Stimulated activated CD4-positive, alpha-beta T cell treated with anti-CD3 and anti-CD28 coated beads, Interleukin-12 subunit alpha, Interleukin-12 subunit beta, amount 100 ng/mL, for 24 hours (primary cell): Measurements from ENCODE around the gene PTPRN2.

ENCODE experiments used
- DNase-seq, 2 experiments: peaks; one replicate each; pipeline ENCODE4 v3.0.0-alpha.2; 2020; ENCODE audit warnings: low read depth in 2 of 2

The PTPRN2 gene

DNA sequence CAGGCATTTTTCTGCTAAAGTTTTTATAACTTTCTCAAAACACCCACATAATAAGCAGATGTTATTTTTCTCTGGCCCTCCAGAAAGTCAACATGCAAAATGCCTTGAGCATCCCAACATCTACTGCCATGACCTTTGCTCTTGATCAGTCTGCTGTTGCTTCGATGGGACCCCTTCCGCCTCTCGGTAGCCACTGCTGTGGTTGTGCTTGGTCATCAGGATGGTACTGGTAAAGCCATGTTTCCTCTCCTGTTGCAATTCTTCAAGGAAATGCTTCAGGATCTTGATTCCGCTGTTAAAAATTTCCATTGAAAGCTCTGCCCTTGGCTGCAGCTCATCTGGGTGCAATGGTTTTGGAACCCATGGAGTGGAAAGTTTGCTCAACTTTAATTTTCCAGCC lies 717.8 kb downstream of the PTPRN2 start:
- no peak for DNase-seq

DNA sequence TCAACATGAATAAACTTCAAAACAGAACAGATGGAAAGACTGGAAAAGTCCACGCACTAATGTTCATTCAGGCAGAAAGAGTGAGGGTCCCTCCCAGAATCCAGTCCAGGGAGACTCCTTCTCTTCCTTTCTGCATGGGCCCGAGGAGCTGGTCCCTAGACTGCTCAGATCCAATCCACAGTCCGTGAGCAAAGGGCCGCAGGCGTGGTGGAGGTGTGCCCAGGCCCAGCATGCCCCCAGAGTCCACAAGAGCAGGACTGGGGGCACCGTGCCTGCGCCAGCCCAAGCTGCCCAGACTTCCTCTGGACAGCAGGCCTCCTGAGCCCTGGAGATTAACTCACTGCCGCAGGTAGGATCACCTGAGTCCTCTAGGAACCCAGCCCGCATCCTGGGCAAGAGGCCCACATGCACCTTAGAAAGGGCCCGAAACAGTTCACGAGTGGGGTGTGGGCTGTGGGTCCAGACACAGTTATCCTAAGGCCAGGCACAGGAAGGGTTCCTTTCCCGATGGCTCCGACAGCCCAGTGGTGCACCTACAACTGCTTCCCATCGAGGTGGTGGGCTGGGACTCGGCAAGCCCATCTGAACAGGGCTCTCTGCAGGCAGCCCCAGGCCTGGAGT lies 719.8 kb downstream of the PTPRN2 start:
- DNase-seq = no peak

DNA sequence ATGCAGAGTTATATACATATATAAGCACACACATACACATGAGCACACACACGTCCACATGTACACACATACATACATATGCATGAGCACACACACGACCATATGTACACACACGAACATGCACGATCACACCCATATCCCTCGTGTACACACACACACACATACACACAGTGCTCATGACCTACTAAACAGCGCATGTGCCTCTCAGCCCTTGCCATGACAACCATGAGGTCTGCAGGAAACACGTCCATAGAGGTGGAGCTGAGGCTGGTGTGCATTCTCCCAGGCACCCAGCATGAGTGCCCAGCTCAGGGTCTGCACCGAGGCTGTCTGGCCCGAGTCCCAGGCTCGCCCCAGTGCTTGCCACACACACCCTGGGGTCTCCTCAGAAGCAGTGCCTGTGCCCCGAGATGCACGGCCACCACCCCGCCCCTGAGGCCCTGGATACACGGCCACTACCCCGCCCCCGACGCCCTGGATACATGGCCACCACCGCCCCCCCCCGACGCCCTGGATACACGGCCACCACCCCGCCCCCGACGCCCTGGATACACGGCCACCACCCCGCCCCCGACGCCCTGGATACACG lies 721.2 kb downstream of the PTPRN2 start:
- no peak for DNase-seq

DNA sequence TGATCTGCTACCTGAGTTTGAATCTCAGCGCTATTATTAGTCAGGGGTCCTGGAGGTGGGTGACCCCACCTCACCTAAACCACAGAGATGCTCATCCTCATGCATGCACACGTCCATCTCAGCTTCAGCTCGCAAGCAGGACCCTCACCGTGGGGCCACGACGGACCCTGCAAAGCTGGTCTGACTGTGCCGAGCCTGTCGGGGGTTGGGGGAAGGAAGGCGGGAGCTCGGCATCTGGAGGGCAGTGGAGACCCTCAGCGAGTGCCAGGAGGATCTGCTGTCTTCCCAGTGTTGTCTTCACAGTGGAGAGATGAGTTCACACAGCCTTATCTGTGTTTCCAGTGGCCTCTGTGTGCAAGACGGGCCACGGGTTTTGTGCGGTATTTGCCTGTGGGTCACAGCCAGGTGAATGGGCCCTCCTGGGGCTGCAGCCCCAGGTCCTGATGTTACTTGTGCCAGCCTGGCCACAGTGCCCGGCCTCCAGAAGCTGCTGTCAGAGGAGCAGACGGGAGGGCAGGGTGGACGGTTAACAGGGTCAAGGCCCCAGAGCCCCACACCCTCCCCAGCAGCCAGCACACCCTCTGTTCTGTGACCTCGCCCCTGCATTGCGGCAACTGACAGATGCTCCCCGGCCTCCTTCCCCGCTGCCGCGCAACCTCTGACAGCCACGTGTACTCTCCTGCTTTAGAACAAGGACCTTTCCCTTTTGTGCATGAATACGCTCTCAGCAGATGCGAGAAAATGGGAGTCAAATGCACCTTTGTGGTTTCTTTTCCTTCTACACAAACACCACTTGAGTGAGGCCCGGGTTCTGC lies 722.1 kb downstream of the PTPRN2 start:
- no peak for DNase-seq

DNA sequence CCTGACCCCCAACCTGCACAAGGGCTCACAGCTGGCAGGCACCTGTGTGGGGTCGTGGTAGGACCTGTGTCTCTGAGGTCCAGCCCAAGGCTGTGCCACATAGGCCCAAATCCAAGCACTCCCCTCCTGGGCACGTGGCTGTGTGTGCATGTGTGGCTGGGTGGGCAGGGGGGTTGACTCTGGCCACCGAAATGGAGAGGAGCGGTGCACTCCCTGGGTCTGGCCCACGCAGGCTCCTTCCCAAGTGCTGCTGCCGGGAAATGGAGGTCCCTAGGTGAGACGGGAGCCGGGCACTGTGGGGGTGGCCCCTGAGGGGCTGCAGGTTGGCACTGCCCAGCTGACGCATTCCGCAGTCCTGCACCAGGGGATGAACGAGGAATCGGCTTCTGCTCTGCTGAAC lies 722.7 kb downstream of the PTPRN2 start:
- no peak for DNase-seq

DNA sequence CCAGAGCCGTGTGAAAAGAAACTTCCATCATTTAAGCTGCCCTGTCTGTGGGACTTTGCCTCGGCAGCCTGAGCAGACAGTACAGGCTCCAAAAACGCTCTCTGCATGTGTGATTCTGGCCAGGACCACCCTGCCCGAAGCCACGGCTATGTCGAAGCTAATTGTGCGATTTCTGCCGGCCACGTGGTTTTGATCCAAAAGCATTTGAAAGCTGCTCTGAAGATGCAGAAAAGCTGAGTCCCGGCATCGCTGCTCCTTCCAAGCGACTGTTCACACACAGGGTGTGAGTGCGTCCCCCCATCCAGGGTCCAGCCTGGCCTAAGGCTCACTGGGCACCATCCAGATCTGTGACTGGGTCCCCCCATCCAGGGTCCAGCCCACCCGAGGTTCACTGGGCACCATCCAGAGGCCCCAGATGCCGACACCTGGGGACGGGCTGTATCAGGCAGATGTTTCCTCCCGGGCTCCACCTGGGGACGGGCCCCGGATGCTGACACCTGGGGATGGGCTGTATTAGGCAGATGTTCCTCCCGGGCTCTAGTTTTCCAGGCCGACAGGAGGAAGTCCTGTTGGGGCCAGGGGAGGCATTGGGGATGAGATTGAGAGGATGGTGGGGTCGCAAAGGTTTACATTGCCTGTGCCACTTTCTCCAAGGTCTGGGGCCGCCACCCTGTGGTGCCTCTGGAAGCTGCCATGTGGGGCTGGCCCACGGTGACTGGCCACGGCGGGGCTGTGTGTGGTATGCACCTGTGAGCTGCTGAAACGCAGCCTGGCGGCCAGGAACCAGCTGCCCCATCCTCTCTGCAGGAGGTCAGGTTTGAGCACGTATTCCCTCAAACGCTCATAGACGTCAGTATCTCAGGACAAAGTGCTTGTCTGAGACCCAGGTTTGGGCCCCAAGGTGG lies 723.5 kb downstream of the PTPRN2 start:
- no peak for DNase-seq

DNA sequence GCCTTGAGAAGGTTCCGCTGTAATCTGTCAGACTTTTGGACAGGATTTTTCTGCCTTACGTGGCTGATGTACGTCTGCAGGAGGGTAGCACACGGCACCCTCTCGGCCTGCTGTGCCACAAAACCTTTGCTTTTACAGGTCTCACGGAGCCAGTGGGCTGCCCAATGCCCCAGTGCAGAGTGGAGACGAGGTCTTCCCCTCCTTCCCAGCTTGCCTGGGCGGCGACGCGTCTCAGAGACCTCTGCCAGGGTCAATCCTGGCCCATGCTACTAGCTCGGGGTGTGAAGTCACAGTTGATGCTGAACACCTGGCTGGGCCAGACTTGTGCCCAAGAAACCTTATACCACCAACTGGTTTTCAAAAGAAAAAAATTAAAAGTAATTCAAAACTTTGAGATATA lies 724.4 kb downstream of the PTPRN2 start:
- DNase-seq = no peak

DNA sequence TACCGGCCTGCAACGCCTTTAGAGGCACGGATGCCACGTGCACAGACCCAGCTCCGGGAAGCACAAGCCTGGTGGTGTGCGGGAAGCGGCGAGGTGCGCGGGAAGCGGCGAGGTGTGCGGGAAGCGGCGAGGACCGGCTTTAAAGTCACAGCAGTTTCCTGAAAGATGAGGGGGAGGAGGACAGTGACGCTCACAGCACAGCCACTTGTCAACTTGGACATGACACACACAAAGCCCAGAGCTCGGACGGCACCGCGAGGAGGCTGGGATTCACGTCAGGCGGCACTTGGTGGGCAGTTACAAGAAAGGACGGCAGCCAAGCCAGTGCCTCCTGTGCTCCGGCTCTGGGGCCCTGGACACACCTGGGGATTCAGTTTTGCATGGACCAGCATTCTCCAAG lies 724.9 kb downstream of the PTPRN2 start:
- DNase-seq = no peak

DNA sequence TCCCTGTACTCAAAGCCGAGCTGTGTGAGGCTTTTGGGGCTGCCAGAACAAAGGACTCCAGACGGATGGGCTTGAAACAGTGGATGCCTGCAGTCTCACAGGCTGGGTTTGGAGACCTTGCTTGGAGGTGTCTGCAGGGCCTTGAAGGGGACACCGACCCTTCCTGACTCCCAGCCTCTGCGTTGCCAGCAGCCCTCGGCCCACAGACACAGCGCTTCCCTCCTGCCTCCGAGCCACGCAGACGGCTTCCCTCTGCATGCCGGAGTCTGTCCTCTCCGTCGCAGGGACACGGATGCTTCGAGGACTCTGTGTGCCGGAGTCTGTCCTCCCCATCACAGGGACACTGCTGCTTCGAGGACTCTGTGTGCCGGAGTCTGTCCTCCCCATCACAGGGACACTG lies 726.1 kb downstream of the PTPRN2 start:
- no peak for DNase-seq

DNA sequence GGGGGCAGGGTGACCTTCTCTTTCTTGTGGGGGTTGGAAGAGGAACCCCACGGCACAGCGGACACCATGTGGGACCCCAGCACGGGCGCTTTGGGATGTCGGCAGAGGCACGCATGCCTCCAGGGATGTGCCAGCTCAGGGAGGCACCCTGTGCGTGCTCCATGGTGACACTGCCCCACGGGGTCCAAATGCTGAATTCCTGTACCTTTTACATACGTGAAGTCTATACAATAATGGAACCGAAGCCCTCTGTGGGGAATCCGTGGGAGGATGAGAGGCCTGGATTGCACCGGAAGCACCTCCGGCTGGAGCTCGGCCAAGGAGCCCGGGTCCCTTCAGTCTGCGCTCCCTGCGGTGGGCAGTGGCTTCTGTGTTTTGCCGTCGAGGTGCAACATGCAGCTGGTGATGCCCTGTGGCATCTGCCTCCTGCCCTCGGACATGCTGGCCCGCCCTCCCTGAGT lies 726.6 kb downstream of the PTPRN2 start:
- DNase-seq = no peak

DNA sequence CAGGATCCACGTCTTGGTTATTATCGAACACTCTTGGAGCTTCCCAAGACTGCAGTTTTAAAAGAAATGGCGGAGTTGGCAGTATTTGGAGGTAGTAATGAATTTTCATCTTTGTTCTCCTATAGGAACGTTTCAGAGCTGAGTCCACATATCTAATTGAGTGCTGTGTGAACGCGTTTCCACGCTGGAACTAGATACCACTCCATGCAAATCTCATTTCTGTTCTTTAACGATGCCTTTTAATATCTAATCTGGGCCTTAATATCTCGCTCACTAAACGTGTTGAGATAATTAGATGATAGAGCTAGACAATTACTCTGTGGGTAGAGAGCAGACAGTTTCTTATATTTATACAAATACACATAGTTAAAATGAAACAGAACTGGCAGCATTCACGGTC lies 727.2 kb downstream of the PTPRN2 start:
- DNase-seq = no peak

DNA sequence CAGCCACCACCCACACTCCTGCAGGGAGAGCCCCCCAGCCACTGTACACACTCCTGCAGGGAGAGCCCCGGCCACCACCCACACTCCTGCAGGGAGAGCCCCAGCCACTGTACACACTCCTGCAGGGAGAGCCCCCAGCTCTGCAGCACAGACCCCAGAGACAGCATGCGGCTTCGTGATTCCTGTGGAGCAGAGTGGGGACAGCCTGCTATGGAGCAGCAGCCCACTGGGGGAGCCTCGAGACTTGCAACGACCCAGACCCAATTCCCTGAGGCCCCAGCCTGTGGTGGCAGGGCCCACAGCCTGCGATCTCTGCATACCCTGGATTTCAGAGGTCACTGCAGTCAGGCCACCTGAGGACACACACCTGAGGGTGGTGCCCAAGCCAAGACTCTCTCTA lies 727.7 kb downstream of the PTPRN2 start:
- no peak for DNase-seq

DNA sequence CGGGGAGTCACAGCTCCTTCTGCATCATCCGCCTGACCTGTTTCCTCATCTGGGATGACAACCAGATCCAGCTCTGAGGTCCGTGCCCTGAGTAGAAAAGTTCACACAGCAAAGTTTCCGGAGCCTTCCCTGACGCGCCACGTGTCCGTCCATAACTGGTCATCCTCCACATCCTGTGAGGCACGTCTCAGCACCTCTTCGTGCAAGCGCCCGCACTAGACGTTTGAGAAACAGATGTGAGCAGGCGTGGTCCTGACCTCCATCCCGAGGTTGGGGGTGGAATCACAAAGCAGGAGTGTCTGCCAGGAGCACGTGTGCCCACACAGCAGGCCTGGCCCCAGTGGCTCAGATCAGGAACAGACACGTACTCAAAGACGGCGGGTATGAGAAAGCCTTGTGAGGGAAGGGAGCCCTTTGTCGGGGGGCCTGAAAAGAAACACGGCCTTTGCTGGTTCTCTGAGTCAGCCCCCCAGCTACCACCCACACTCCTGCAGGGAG lies 730.0 kb downstream of the PTPRN2 start:
- DNase-seq = no peak

DNA sequence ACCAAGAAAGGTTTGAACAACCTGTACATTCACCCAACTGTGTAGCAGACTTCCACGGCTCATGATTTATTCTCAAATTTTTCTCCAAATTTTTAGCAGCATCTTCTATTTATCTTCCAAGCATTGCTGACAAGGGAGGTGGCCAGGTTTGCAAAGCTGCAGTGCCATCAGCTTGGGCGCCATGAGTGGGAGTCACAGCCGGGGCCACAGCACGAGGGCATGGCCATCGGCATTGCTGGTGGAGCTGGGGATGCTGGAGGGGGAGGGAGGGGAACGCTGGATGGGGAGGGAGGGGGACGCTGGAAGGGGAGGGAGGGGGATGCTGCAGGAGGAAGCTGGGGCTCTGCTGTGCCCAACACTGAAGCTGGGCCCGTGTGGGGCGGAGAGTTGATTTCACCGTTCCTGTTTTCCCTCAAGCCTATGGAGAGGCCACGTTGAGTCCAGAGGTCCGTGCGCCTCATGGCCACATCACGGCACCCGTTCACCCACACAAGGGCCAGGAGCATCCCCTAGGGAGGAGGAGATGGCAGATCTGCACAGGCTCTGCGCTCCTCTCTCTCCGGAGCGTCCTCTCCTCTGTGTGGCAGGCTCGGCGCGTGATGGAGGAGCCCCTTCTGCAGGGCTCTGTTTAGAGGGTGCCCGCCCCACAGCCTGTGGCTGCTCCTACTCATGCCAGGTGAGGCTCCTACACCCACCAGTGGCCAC lies 730.6 kb downstream of the PTPRN2 start:
- no peak for DNase-seq

DNA sequence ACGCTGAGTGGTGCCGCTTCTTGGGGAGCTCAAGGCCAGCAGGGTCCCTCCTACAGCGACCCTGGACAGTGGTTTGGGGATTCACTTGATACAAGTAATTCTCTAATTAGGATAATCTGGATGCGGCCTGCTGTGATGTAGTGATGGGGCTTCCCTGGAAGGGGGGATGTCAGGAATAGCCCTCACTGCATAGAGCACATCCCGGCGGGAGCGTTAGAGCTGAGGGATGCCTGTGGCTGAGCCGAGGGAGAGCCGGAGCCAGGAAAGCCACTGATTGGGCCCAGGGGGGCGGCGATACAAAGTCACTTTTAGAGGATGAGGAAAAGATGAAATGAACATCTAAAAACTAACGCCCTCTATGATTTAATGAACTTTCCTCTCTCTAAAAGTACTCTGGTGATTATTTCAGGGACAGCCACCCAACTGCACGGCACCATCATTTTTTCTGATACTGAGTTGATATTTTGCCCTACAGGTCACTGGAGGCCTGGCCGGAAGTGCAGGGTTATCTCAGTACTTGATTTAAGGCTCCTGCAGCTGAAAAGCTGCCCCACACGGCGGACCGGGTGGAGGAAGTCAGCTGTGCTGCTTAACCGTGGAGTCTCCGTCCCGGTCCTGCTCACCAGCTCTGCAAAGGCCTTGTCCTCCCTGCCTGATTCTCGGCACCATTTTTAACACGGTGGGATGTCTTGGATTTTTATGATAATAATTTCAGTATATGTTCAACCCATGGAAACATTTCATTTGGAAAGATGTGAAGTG lies 732.0 kb downstream of the PTPRN2 start:
- no peak for DNase-seq

DNA sequence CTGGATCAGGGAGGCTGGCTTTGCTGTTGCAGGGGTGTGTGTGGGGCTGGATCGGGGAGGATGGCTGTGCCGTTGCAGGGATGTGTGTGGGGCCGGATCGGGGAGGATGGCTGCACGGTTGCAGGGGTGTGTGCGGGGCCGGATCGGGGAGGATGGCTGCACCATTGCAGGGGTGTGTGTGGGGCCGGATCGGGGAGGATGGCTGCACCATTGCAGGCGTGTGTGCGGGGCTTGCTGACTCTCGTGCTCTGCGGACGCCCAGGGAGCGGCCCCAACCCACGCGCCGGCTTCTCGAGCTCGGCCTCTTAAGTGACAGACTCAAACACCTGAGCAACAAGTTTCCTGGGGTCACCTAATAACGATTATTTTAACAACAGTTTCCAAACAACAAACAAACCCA lies 732.6 kb downstream of the PTPRN2 start:
- DNase-seq = no peak

DNA sequence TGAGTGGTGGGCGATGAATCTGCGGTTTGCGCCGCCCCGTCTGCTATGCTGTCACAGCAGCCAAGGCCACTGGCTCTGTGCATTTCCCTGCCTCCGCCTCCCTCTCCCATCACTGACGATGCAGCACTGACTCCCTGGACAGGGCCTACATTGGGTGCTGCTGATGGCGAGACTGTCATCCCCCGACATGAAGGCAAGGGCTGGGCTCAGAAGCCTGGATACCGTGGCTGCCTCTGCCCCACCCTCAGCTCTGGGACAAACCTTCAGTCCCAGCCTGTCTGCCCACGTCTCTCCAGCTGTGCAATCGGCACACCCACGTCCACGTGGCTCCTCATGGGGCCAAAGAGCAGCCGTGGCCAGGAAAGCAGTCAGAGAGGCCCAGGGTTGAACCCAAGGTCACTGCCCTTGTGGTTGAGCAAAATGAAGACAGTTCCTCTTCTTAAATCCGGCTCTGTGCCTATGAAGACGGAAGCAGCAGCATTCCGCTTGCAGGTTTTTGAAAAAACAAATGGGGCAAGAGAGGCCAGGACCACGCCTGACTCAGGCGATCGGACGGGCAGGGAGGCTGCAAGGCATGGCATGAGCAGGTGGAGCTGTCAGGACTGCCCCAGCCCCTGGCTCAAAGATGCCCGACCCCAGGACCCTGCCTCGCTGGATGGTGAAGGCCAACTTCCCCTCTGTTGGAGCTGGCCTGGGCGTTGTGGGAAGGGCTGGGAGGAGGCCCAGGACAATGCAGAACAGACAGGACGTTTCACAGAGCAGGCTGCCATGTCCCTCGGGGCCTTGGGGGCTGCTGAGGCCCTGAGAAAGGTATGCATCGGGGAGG lies 733.3 kb downstream of the PTPRN2 start:
- DNase-seq = no peak

DNA sequence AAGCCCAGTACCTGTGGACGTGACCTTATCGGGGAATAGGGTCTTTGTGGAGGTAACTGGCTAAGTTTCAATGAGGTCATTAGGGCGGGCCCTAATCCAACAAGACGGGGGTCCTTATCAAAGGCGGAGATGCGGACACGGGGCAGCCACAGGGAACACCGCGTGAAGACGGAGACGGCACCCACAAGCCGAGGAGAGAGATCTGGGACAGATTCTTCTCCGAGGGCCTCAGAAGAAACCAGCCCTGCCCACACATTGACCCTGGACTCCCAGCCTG lies 733.9 kb downstream of the PTPRN2 start:
- DNase-seq = no peak

DNA sequence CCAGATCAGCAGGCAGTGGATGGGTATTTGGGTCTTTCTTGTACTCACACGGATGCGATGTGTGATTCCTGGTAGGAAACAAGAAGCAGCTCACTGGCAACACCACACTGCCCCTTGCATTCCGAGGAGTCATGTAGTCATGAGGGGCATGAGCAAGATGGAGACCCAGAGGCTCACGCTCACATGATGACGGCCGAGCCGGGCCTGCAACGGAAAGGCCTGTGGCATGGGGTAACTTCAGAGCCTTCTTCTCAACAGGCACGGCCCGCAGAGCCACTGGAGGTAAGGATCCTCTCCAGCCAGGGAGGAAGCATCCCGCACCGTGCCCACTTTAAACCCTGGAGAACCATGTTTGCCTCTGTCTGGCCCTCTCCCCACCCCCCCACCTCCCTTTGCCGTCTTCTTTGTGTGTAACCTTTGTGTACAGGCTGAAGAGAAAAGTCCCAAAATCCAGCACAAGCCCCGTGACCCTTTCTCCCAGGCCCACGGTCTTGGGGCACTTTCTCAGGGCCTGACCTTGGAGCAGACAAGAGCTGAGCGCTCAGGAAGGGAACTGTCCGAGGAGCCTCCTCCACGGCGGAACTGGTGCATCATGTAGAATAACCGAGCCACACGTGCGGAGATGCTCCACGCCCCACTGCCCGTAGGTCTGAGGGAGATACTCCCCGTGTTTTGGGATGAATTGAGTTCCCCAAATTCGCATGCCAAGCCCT lies 734.4 kb downstream of the PTPRN2 start:
- no peak for DNase-seq
